GM18519 (cell line): Measurements from ENCODE around the gene TLCD1.
"Not testable (repeated sequence)": the region's sequence is repeated elsewhere in the genome, so short reads cannot be mapped to it uniquely, and the experiment has no call there.

ENCODE experiments used
- ATAC-seq: cut with Tn5 transposase; IDR thresholded peaks from one replicate; pipeline ENCODE4 v1.9.1; 2021; ENCODE audit warnings: mild to moderate bottlenecking, moderate library complexity; ENCODE audit not compliant: unreplicated experiment, low FRiP score

TLCD1 gene

GRCh38 chr17:28733346-28733745, 7.3 kb upstream of the TLCD1 start:
- no peak for ATAC-seq

- ATAC-seq = no peak
Observed at GRCh38 chr17:28729950-28730330, 3.9 kb upstream of the TLCD1 start.

- peak; percentile 25 for ATAC-seq
Observed at GRCh38 chr17:28728364-28729200, 2.5 kb upstream of the TLCD1 start, which contains the start of gene NEK8. Gene NEK8 (plus strand): TSS chr17:28728788. CDS start chr17:28728814, 26 bp downstream.

- peak; percentile 25 for ATAC-seq
Observed at GRCh38 chr17:28726627-28727491, 826 bp upstream of the TLCD1 start.

GRCh38 chr17:28725660-28726225, 290 bp downstream of the TLCD1 start:
- no peak for ATAC-seq

GRCh38 chr17:28725166-28725659, 820 bp downstream of the TLCD1 start:
- ATAC-seq = no peak

- ATAC-seq = no peak
Observed at GRCh38 chr17:28724500-28725165, 1.4 kb downstream of the TLCD1 start.

GRCh38 chr17:28723836-28724499, 2.1 kb downstream of the TLCD1 start:
- not testable (repeated sequence) for ATAC-seq

- no peak for ATAC-seq
Observed at GRCh38 chr17:28723159-28723835, 2.7 kb downstream of the TLCD1 start.

- ATAC-seq = no peak
Observed at GRCh38 chr17:28722417-28723158, 3.4 kb downstream of the TLCD1 start.

- ATAC-seq = not testable (repeated sequence)
Observed at GRCh38 chr17:28720997-28721329, 5.1 kb downstream of the TLCD1 start.

GRCh38 chr17:28720247-28720996, 5.6 kb downstream of the TLCD1 start:
- no peak for ATAC-seq

GRCh38 chr17:28719021-28719433, 7.0 kb downstream of the TLCD1 start:
- ATAC-seq = no peak

GRCh38 chr17:28718333-28719020, 7.6 kb downstream of the TLCD1 start:
- no peak for ATAC-seq

GRCh38 chr17:28717578-28718332, 8.3 kb downstream of the TLCD1 start, which contains the start of gene RAB34:
Gene RAB34 (minus strand): TSS chr17:28717868. CDS start chr17:28717266, 602 bp downstream.
- ATAC-seq = no peak

GRCh38 chr17:28716740-28717577, 9.1 kb downstream of the TLCD1 start:
- no peak for ATAC-seq
